Measurements from ENCODE around the gene ZMYND8. TPM values are rescaled to one million over a fixed set of nuclear protein-coding genes. Genes with fewer than 3 reads are reported as not detected.

ZMYND8 gene
- total RNA-seq, 1 experiment from 2014 or later = 50.7 TPM

GRCh38 chr20:47306095-47306494 lies 50.4 kb downstream of the ZMYND8 start:
- intact Hi-C loops (cut with micrococcal nuclease; ENCODE audit: unreplicated experiment) = no loop called here
- DNase-seq (ENCODE audit: low read depth, low spot score) (no peak), ATAC-seq (no peak)
- H3K9me3 ChIP-seq (ENCODE audit: control insufficient read depth, insufficient read depth, low read depth, low read length) = no peaks in the 10 kb centered on the region
- in situ Hi-C loops (cut with HindIII; ENCODE audit: low pct_unique_long_range_greater_than_20kb, low sequenced_read_pairs) = no loop called here
- TF ChIP-seq POLR2AphosphoS5 (IDR thresholded peaks at IDR 0.05; ENCODE audit: low read depth, low read length) (no peak), SIN3A (IDR thresholded peaks at IDR 0.05; ENCODE audit: borderline replicate concordance, insufficient read depth, low read depth, low read length) (no peak), TCF7L2 (IDR thresholded peaks at IDR 0.05; ENCODE audit: low read depth, low read length) (no peak), REST (IDR thresholded peaks at IDR 0.05; ENCODE audit: insufficient read depth in 1 of 2, low read depth in 2 of 2, low read length in 1 of 2) (no peak), CTCF (IDR thresholded peaks at IDR 0.05) (no peak)
- no peak overlapping the region for H3K4me3 ChIP-seq (ENCODE audit: low read depth in 2 of 2, low read length in 2 of 2)
- CTCF ChIA-PET = no interaction called here
- POLR2A ChIA-PET = interaction anchor here (0.6 kb wide), 1 partner anchor 15 kb away, joined by 3 read pairs; no protein-coding TSS in a partner anchor
- no peaks in the 10 kb centered on the region for H3K27me3 ChIP-seq (ENCODE audit: control insufficient read depth, insufficient read depth, low read length)
- H3K36me3 ChIP-seq (ENCODE audit: control insufficient read depth, insufficient read depth, low read length) = no peaks in the 10 kb centered on the region; the same call in 1 of the 2 replicates
- H3K27ac ChIP-seq (ENCODE audit: low read length) = peak overlapping the region; percentile 93; the same call in 1 of the 2 replicates
- BruUV-seq (replicated peaks) = no TSS peak
- peaks cover 23% of the 10 kb centered on the region for H3K4me1 ChIP-seq (ENCODE audit: control insufficient read depth, insufficient read depth, low read length)

- CTCF ChIA-PET = interaction anchor here (0.7 kb wide), 1 partner anchor 75 kb away, joined by 4 read pairs; no protein-coding TSS in a partner anchor
- H3K4me3 ChIP-seq (ENCODE audit: low read depth in 2 of 2, low read length in 2 of 2) = no peak overlapping the region
- in situ Hi-C loops (cut with HindIII; ENCODE audit: low pct_unique_long_range_greater_than_20kb, low sequenced_read_pairs) (no loop called here), intact Hi-C loops (cut with micrococcal nuclease; ENCODE audit: unreplicated experiment) (no loop called here)
- no peaks in the 10 kb centered on the region; the same call in 1 of the 2 replicates for H3K36me3 ChIP-seq (ENCODE audit: control insufficient read depth, insufficient read depth, low read length)
- POLR2A ChIA-PET = no interaction called here
- BruUV-seq (replicated peaks) = TSS peak; percentile 62
- H3K27me3 ChIP-seq (ENCODE audit: control insufficient read depth, insufficient read depth, low read length) = no peaks in the 10 kb centered on the region
- ATAC-seq (no peak), DNase-seq (ENCODE audit: low read depth, low spot score) (no peak)
- peaks cover 23% of the 10 kb centered on the region for H3K4me1 ChIP-seq (ENCODE audit: control insufficient read depth, insufficient read depth, low read length)
- peak overlapping the region; percentile 93 for H3K27ac ChIP-seq (ENCODE audit: low read length)
- no peaks in the 10 kb centered on the region for H3K9me3 ChIP-seq (ENCODE audit: control insufficient read depth, insufficient read depth, low read depth, low read length)
- no peak for TF ChIP-seq TCF7L2 (IDR thresholded peaks at IDR 0.05; ENCODE audit: low read depth, low read length)
- TF ChIP-seq SIN3A (IDR thresholded peaks at IDR 0.05; ENCODE audit: borderline replicate concordance, insufficient read depth, low read depth, low read length) = no peak
- no peak for TF ChIP-seq REST (IDR thresholded peaks at IDR 0.05; ENCODE audit: insufficient read depth in 1 of 2, low read depth in 2 of 2, low read length in 1 of 2)
- TF ChIP-seq POLR2AphosphoS5 (IDR thresholded peaks at IDR 0.05; ENCODE audit: low read depth, low read length) = no peak
- TF ChIP-seq CTCF (IDR thresholded peaks at IDR 0.05) = no peak
Measured at GRCh38 chr20:47305667-47306066, 50.8 kb downstream of the ZMYND8 start.

All from Panc1 (cell line).